T-helper 2 cell treated with Interferon-gamma antibody and Interleukin-4, amounts not matched to agents 5 μg/mL and 100 μg/mL, for 36 hours (primary cell): Measurements from ENCODE around the gene MAPK10.

Experiments
- DNase-seq: peaks from one replicate; pipeline ENCODE4 v3.0.0; 2021; ENCODE audit warnings: low spot score
- H3K27ac Mint-ChIP-seq: one replicate; pipeline ENCODE4 v1.8.0; 2021; ENCODE audit warnings: mild to moderate bottlenecking, mixed read lengths
- H3K27me3 Mint-ChIP-seq: one replicate; pipeline ENCODE4 v1.8.0; 2021; ENCODE audit warnings: low read depth, mixed read lengths
- H3K36me3 Mint-ChIP-seq: one replicate; pipeline ENCODE4 v1.8.0; 2021; ENCODE audit warnings: low read depth, mixed read lengths
- H3K4me1 Mint-ChIP-seq: one replicate; pipeline ENCODE4 v1.8.0; 2021; ENCODE audit warnings: low read depth, mixed read lengths
- H3K4me3 Mint-ChIP-seq: one replicate; pipeline ENCODE4 v1.8.0; 2022; ENCODE audit warnings: mild to moderate bottlenecking, moderate library complexity, mixed read lengths
- H3K9me3 Mint-ChIP-seq: one replicate; pipeline ENCODE4 v1.8.0; 2021; ENCODE audit warnings: mixed read lengths

MAPK10 gene

GRCh38 chr4:86279293-86279960 lies 80.4 kb downstream of the MAPK10 start:
- Mint-ChIP-seq H3K9me3 (no peaks in the 10 kb centered on the region), H3K36me3 (no peaks in the 10 kb centered on the region), H3K27me3 (no peaks in the 10 kb centered on the region), H3K27ac (no peak overlapping the region), H3K4me3 (no peak overlapping the region), H3K4me1 (no peaks in the 10 kb centered on the region)
- no peak for DNase-seq

- Mint-ChIP-seq H3K27ac (no peak overlapping the region), H3K36me3 (no peaks in the 10 kb centered on the region), H3K27me3 (no peaks in the 10 kb centered on the region), H3K4me1 (no peaks in the 10 kb centered on the region), H3K9me3 (no peaks in the 10 kb centered on the region), H3K4me3 (no peak overlapping the region)
- DNase-seq = no peak
Measured at GRCh38 chr4:86278126-86278525, 81.7 kb downstream of the MAPK10 start.

- Mint-ChIP-seq H3K27ac (no peak overlapping the region), H3K27me3 (no peaks in the 10 kb centered on the region), H3K4me3 (no peak overlapping the region), H3K4me1 (no peaks in the 10 kb centered on the region), H3K9me3 (no peaks in the 10 kb centered on the region), H3K36me3 (no peaks in the 10 kb centered on the region)
- no peak for DNase-seq
Measured at GRCh38 chr4:86274642-86275041, 85.2 kb downstream of the MAPK10 start.

- H3K4me3 Mint-ChIP-seq = no peak overlapping the region
- H3K9me3 Mint-ChIP-seq = no peaks in the 10 kb centered on the region
- H3K27ac Mint-ChIP-seq = no peak overlapping the region
- DNase-seq = no peak
- no peaks in the 10 kb centered on the region for H3K36me3 Mint-ChIP-seq
- no peaks in the 10 kb centered on the region for H3K27me3 Mint-ChIP-seq
- H3K4me1 Mint-ChIP-seq = no peaks in the 10 kb centered on the region
Measured at GRCh38 chr4:86272669-86273068, 87.2 kb downstream of the MAPK10 start.

GRCh38 chr4:86271057-86271456 lies 88.8 kb downstream of the MAPK10 start:
- Mint-ChIP-seq H3K4me3 (no peak overlapping the region), H3K27me3 (no peaks in the 10 kb centered on the region), H3K9me3 (no peaks in the 10 kb centered on the region), H3K27ac (no peak overlapping the region), H3K36me3 (no peaks in the 10 kb centered on the region), H3K4me1 (no peaks in the 10 kb centered on the region)
- no peak for DNase-seq

GRCh38 chr4:86269354-86269753 lies 90.5 kb downstream of the MAPK10 start:
- Mint-ChIP-seq H3K27me3 (no peaks in the 10 kb centered on the region), H3K9me3 (no peaks in the 10 kb centered on the region), H3K4me3 (no peak overlapping the region), H3K36me3 (no peaks in the 10 kb centered on the region), H3K27ac (no peak overlapping the region), H3K4me1 (no peaks in the 10 kb centered on the region)
- no peak for DNase-seq

- H3K4me1 Mint-ChIP-seq = no peaks in the 10 kb centered on the region
- H3K27me3 Mint-ChIP-seq = no peaks in the 10 kb centered on the region
- H3K27ac Mint-ChIP-seq = no peak overlapping the region
- DNase-seq = no peak
- H3K4me3 Mint-ChIP-seq = no peak overlapping the region
- H3K36me3 Mint-ChIP-seq = no peaks in the 10 kb centered on the region
- H3K9me3 Mint-ChIP-seq = no peaks in the 10 kb centered on the region
Measured at GRCh38 chr4:86264241-86264640, 95.6 kb downstream of the MAPK10 start.

GRCh38 chr4:86261636-86262035 lies 98.2 kb downstream of the MAPK10 start:
- no peak overlapping the region for H3K4me3 Mint-ChIP-seq
- H3K36me3 Mint-ChIP-seq = no peaks in the 10 kb centered on the region
- H3K4me1 Mint-ChIP-seq = no peaks in the 10 kb centered on the region
- no peaks in the 10 kb centered on the region for H3K9me3 Mint-ChIP-seq
- H3K27ac Mint-ChIP-seq = no peak overlapping the region
- H3K27me3 Mint-ChIP-seq = no peaks in the 10 kb centered on the region
- DNase-seq = no peak

GRCh38 chr4:86256086-86256485 lies 103.8 kb downstream of the MAPK10 start:
- Mint-ChIP-seq H3K4me1 (no peaks in the 10 kb centered on the region), H3K4me3 (no peak overlapping the region), H3K27me3 (no peaks in the 10 kb centered on the region), H3K9me3 (no peaks in the 10 kb centered on the region), H3K36me3 (no peaks in the 10 kb centered on the region), H3K27ac (no peak overlapping the region)
- no peak for DNase-seq

GRCh38 chr4:86250619-86251018 lies 109.2 kb downstream of the MAPK10 start:
- no peak for DNase-seq

GRCh38 chr4:86250006-86250405 lies 109.8 kb downstream of the MAPK10 start:
- Mint-ChIP-seq H3K9me3 (no peaks in the 10 kb centered on the region), H3K4me1 (no peaks in the 10 kb centered on the region), H3K36me3 (no peaks in the 10 kb centered on the region), H3K4me3 (no peak overlapping the region), H3K27ac (no peak overlapping the region), H3K27me3 (no peaks in the 10 kb centered on the region)
- no peak for DNase-seq

More at GRCh38 chr4:86250619-86251018, 109.2 kb downstream of the MAPK10 start:
- Mint-ChIP-seq H3K27me3 (no peaks in the 10 kb centered on the region), H3K27ac (no peak overlapping the region), H3K36me3 (no peaks in the 10 kb centered on the region), H3K4me1 (no peaks in the 10 kb centered on the region), H3K4me3 (no peak overlapping the region), H3K9me3 (no peaks in the 10 kb centered on the region)

- DNase-seq = no peak
- H3K9me3 Mint-ChIP-seq = no peaks in the 10 kb centered on the region
- no peak overlapping the region for H3K4me3 Mint-ChIP-seq
- H3K27ac Mint-ChIP-seq = no peak overlapping the region
- no peaks in the 10 kb centered on the region for H3K4me1 Mint-ChIP-seq
- no peaks in the 10 kb centered on the region for H3K36me3 Mint-ChIP-seq
- H3K27me3 Mint-ChIP-seq = no peaks in the 10 kb centered on the region
Measured at GRCh38 chr4:86249074-86249473, 110.8 kb downstream of the MAPK10 start.

GRCh38 chr4:86247906-86248305 lies 111.9 kb downstream of the MAPK10 start:
- Mint-ChIP-seq H3K27me3 (no peaks in the 10 kb centered on the region), H3K27ac (no peak overlapping the region), H3K36me3 (no peaks in the 10 kb centered on the region), H3K4me1 (no peaks in the 10 kb centered on the region), H3K9me3 (peaks cover 6% of the 10 kb centered on the region), H3K4me3 (no peak overlapping the region)
- DNase-seq = no peak

- Mint-ChIP-seq H3K4me3 (no peak overlapping the region), H3K4me1 (no peaks in the 10 kb centered on the region), H3K9me3 (peaks cover 6% of the 10 kb centered on the region), H3K27ac (no peak overlapping the region), H3K27me3 (no peaks in the 10 kb centered on the region), H3K36me3 (no peaks in the 10 kb centered on the region)
- DNase-seq = no peak
Measured at GRCh38 chr4:86247320-86247719, 112.5 kb downstream of the MAPK10 start.

- Mint-ChIP-seq H3K4me3 (no peak overlapping the region), H3K27me3 (no peaks in the 10 kb centered on the region), H3K9me3 (peaks cover 11% of the 10 kb centered on the region), H3K36me3 (no peaks in the 10 kb centered on the region), H3K27ac (no peak overlapping the region), H3K4me1 (no peaks in the 10 kb centered on the region)
- DNase-seq = no peak
Measured at GRCh38 chr4:86243750-86244149, 116.1 kb downstream of the MAPK10 start.
